Measurements from ENCODE around the gene HCRTR1. TPM values are rescaled to one million over a fixed set of nuclear protein-coding genes. Genes with fewer than 3 reads are reported as not detected.

Gene HCRTR1
- polyA plus RNA-seq, 1 donor from 2014 or later, result 0.37 TPM

- no peak overlapping the region for H3K27ac ChIP-seq (ENCODE audit: low read length)
Measured at GRCh38 chr1:31625561-31626222, 8.2 kb downstream of the HCRTR1 start.

More at GRCh38 chr1:31625561-31626222, 8.2 kb downstream of the HCRTR1 start:
- Histone ChIP-seq H3K27me3 (ENCODE audit: insufficient read depth, low read depth, low read length) (no peaks in the 10 kb centered on the region), H3K36me3 (ENCODE audit: insufficient read depth, low read length) (no peaks in the 10 kb centered on the region), H3K9me2 (ENCODE audit: insufficient read depth, low read length) (no peaks in the 10 kb centered on the region), H3K4me2 (ENCODE audit: low read length) (no peak overlapping the region), H3K9ac (ENCODE audit: low read length) (no peak overlapping the region), H3F3A (ENCODE audit: insufficient read depth, low read length, poor library complexity, severe bottlenecking) (no peaks in the 10 kb centered on the region), H4K20me1 (ENCODE audit: insufficient read depth) (no peaks in the 10 kb centered on the region), H3K9me3 (ENCODE audit: low read length) (no peaks in the 10 kb centered on the region), H3K79me2 (replicated peaks; ENCODE audit: insufficient read depth, low read length) (no peaks in the 10 kb centered on the region), H3K4me3 (ENCODE audit: low read length) (no peak overlapping the region), H2AFZ (ENCODE audit: low read depth, low read length) (no peak overlapping the region)
- TF ChIP-seq TAF1 (IDR thresholded peaks at IDR 0.05; ENCODE audit: low read depth), result no peak
- no peak for TF ChIP-seq MXI1 (conservative IDR thresholded peaks at IDR 0.05; ENCODE audit: poor library complexity, severe bottlenecking)
- TF ChIP-seq POLR2AphosphoS5 (IDR thresholded peaks at IDR 0.05), result no peak
- TF ChIP-seq CTCF (IDR thresholded peaks at IDR 0.05; ENCODE audit: poor library complexity, severe bottlenecking), result no peak
- TF ChIP-seq REST (IDR thresholded peaks at IDR 0.05; ENCODE audit: borderline replicate concordance), result no peak
